Urinary bladder (tissue), 4 donors: ENCODE results near the gene FAM217A. TPM values are rescaled to one million over a fixed set of nuclear protein-coding genes. Genes with fewer than 3 reads are reported as not detected.
"Not testable (repeated sequence)": the region's sequence is repeated elsewhere in the genome, so short reads cannot be mapped to it uniquely, and the experiment has no call there.

Experiments
- DNase-seq: peaks from one replicate; pipeline ENCODE4 v3.0.0-alpha.2; 2015; ENCODE audit errors: extremely low spot score
- H3K27ac ChIP-seq: one replicate; pipeline ENCODE4 v1.5.1; 2013; ENCODE audit warnings: low read depth, mild to moderate bottlenecking, moderate library complexity
- H3K36me3 ChIP-seq: one replicate; pipeline ENCODE4 v1.6.1; 2013; ENCODE audit warnings: mild to moderate bottlenecking, moderate library complexity; ENCODE audit not compliant: insufficient read depth
- H3K4me1 ChIP-seq: one replicate; pipeline ENCODE4 v1.6.1; 2013; ENCODE audit warnings: mild to moderate bottlenecking, moderate library complexity; ENCODE audit not compliant: insufficient read depth
- H3K4me3 ChIP-seq: one replicate; pipeline ENCODE4 v1.5.1; 2013; ENCODE audit warnings: low read depth, low read length
- WGBS: extraction: QIAGEN DNeasy Blood & Tissue Kit; methylation state at CpG from one replicate; pipeline ENCODE4 v1.1.7; 2013; 5-methylcytosine and 5-hydroxymethylcytosine counted together
- polyA plus RNA-seq: library from polyadenylated mRNA; stranded (reverse); fragments of 200-250 nt; gene quantifications from one replicate; pipeline ENCODE4 v1.2.3, GENCODE V29; 2013
- total RNA-seq: library from RNA; depleted of rRNA; stranded (reverse); fragments of >200 nt; gene quantifications from one replicate; pipeline ENCODE4 v1.2.3, GENCODE V29; 2014
- donor health status: healthy with polysubstance abuse.
- donor health status: healthy.

FAM217A gene, protein sequence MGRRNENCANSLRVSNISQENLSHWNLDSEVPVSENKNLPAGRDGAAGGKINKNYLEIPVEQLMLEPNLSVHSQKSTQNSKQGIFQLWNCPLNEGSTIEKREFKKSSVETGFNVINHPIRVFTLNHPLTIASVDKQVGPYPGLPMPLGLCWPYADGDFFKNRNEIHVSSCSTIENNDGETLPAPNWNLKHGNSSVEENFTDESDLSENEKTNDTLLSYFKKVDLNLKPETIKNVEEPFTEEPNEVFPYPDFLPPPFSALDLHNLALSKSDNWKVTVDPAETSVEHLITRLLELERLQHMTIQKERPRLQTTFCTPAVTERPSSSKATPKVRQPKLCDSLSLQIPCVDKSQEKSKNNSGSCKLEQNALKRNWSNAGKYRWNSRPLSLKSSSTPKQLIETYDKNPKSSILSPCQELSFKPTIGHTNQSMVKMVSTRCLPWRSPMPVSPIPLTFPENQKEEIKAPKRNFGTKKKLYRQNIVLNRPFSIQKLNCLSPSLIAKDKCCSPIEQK
- not detected for total RNA-seq
- not detected for polyA plus RNA-seq

- Histone ChIP-seq H3K4me1 (peaks cover 1% of the 10 kb centered on the region), H3K36me3 (no peaks in the 10 kb centered on the region), H3K27ac (no peak within 1 kb of the TSS), H3K4me3 (no peak within 1 kb of the TSS)
- no peak for DNase-seq
- WGBS: 48% methylated on average over 91 of the region's 91 CpGs
Observed at GRCh38 chr6:4078691-4079471, at the start of gene FAM217A. FAM217A (minus strand) TSS chr6:4079137; CDS start chr6:4077414, 1,723 bp downstream.

DNA sequence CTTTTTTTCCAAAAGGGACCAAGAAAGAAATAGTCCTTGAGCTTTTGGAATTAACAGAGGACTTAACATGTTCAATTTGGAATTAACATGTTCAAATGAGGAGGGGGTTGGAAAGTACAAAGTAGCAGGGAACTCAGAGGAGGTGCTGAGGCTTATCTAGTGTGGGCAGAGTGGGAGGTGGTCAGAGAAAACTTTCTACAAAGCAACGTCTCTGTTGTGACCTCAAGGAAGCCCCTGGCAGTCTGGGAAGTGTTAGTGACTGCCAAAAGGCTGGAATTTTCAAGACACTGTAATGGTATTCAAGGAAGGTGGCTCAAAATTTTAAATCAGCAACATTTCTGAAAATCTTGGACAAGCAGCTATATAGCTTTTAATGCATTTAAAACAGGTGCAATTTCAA lies 49.1 kb upstream of the FAM217A start:
- Histone ChIP-seq H3K27ac (no peak overlapping the region), H3K36me3 (peaks cover 11% of the 10 kb centered on the region), H3K4me1 (no peaks in the 10 kb centered on the region), H3K4me3 (no peak overlapping the region)
- WGBS: 30% methylated on average over 1 of the region's 1 CpG
- no peak for DNase-seq

DNA sequence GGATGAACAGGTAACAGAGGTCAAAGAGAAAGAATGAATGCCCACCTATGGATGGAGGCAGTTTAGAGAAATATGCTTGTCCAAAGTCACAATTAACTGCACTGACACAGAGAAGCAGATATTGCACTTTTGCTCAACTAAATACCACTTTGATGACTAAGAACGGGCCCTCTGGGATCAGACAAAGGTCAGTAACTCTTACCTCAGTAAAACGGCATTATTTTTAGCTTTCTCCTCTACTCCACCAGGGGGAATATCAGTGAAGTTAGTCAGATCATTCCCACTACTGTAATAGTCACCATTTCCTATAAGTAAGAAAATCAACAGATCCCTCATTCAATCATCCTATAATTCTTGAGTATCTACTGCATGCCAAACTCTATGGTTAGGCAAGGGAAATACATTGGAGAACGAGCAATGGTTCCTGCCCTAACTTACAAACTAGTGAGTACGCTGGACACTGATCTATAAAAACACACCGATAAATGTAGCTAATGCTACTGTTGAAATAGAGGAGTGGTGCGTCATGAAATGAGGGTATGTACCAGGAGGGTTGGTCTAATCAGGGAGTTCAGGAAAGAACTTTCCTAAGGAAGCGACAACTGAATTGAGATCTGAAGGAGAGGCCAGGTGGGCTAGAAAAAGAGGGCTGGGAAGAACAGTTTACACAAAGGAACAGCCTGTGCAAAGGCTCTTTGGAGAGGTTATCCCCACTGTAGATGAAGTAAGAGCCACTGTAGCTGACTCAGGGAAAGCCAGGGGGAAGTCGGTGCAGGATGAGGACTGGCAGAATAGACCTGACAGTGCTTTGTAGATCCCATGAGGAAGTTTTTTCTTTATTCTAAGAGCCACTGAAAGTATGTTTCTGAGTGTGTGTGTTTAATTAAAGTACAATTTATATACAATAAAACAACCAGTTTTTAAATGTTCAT lies 47.3 kb upstream of the FAM217A start:
- Histone ChIP-seq H3K36me3 (peaks cover 11% of the 10 kb centered on the region), H3K4me1 (no peaks in the 10 kb centered on the region), H3K27ac (no peak overlapping the region), H3K4me3 (no peak overlapping the region)
- 73% methylated on average over 8 of the region's 8 CpGs for WGBS
- no peak for DNase-seq

DNA sequence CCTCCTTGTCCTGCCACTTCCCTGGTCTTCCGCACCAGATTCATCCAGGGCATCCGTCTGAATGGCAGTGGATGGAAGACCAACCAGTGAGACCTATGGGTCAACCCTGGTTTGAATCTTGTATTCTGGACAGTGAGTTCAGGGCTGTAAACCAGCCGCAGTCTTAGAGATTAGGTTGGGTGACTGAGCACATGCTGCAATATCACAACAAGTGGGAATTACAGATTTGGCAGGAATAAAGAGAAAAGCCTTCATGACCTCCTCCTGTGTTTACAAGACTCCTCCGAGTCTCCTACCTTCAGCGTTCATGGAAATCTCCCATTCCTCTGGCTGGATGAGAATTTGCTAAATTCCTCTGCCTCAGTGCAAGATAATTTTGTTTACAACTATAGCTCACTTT lies 46.6 kb upstream of the FAM217A start:
- DNase-seq: no peak
- 65% methylated on average over 5 of the region's 5 CpGs for WGBS
- peaks cover 12% of the 10 kb centered on the region for H3K36me3 ChIP-seq
- H3K4me1 ChIP-seq: no peaks in the 10 kb centered on the region
- no peak overlapping the region for H3K27ac ChIP-seq
- no peak overlapping the region for H3K4me3 ChIP-seq

GRCh38 chr6:4124351-4124750 lies 45.4 kb upstream of the FAM217A start:
- 36% methylated on average over 1 of the region's 1 CpG for WGBS
- H3K4me1 ChIP-seq: no peaks in the 10 kb centered on the region
- H3K36me3 ChIP-seq: peaks cover 7% of the 10 kb centered on the region
- no peak overlapping the region for H3K27ac ChIP-seq
- no peak for DNase-seq
- H3K4me3 ChIP-seq: no peak overlapping the region

- no peak for DNase-seq
- Histone ChIP-seq H3K27ac (no peak overlapping the region), H3K36me3 (peaks cover 10% of the 10 kb centered on the region), H3K4me1 (no peaks in the 10 kb centered on the region), H3K4me3 (no peak overlapping the region)
- 93% methylated on average over 4 of the region's 4 CpGs for WGBS
Observed at GRCh38 chr6:4115741-4116140, 36.8 kb upstream of the FAM217A start.

- H3K27ac ChIP-seq: no peak overlapping the region
- no peak overlapping the region for H3K4me3 ChIP-seq
- H3K4me1 ChIP-seq: no peaks in the 10 kb centered on the region
- WGBS: 90% methylated on average over 3 of the region's 3 CpGs
- H3K36me3 ChIP-seq: peaks cover 8% of the 10 kb centered on the region
- no peak for DNase-seq
Observed at GRCh38 chr6:4114123-4114522, 35.2 kb upstream of the FAM217A start.

- Histone ChIP-seq H3K4me1 (no peaks in the 10 kb centered on the region), H3K36me3 (peaks cover 8% of the 10 kb centered on the region), H3K27ac (no peak overlapping the region), H3K4me3 (no peak overlapping the region)
- no peak for DNase-seq
Observed at GRCh38 chr6:4113649-4114048, 34.7 kb upstream of the FAM217A start.

DNA sequence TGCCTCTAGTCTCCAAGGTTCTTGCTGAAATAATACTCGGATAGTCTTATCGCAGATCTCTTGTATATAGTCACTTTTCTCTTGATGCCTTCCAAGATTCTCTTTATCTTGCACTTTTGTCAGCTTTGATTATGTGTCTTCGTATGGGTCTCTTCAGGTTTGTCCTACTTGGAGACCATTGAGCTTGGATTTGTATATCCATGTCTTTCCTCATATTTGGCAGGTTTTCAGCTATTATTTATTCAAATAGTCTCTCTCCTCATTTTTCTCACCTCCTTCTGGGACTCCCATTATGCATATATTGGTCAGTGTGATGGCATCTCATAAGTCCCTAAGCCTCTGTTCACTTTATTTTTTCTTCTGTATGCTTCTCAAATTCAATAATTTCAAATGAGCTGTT lies 33.4 kb upstream of the FAM217A start:
- Histone ChIP-seq H3K36me3 (peaks cover 8% of the 10 kb centered on the region), H3K4me3 (no peak overlapping the region), H3K27ac (no peak overlapping the region), H3K4me1 (no peaks in the 10 kb centered on the region)
- 93% methylated on average over 3 of the region's 3 CpGs for WGBS
- DNase-seq: no peak

- H3K27ac ChIP-seq, H3K36me3 ChIP-seq, H3K4me1 ChIP-seq, H3K4me3 ChIP-seq, DNase-seq: not testable (repeated sequence)
- WGBS: 27% methylated on average over 4 of the region's 4 CpGs
Observed at GRCh38 chr6:4109363-4109815, 30.5 kb upstream of the FAM217A start.

GRCh38 chr6:4108561-4109093 lies 29.7 kb upstream of the FAM217A start:
- Histone ChIP-seq H3K27ac (no peak overlapping the region), H3K36me3 (no peaks in the 10 kb centered on the region), H3K4me1 (no peaks in the 10 kb centered on the region), H3K4me3 (no peak overlapping the region)
- WGBS: 71% methylated on average over 9 of the region's 9 CpGs
- no peak for DNase-seq

DNA sequence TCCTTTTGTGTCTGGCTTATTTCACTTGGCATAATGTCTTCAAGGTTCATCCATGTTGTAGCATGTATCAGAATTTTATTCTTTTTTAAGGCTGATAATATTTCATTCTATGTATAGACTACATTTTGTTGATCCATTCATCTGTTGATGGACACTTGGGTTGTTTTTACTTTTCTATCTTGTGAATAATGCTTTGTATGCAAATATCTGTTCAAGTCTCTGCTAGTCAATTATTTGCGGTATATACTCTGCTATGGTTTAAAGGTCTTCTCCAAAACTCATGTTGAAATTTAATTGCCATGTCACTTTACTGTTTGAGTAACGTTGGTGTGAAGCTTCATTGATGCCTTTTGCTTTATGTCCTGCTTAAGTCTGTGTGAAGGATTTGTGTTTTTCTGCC lies 28.9 kb upstream of the FAM217A start:
- 83% methylated on average over 2 of the region's 2 CpGs for WGBS
- H3K36me3 ChIP-seq: no peaks in the 10 kb centered on the region
- no peaks in the 10 kb centered on the region for H3K4me1 ChIP-seq
- H3K4me3 ChIP-seq: no peak overlapping the region
- DNase-seq: no peak
- H3K27ac ChIP-seq: no peak overlapping the region

GRCh38 chr6:4105980-4106536 lies 27.1 kb upstream of the FAM217A start:
- Histone ChIP-seq H3K27ac (no peak overlapping the region), H3K4me3 (no peak overlapping the region), H3K36me3 (no peaks in the 10 kb centered on the region), H3K4me1 (no peaks in the 10 kb centered on the region)
- no peak for DNase-seq
- 84% methylated on average over 4 of the region's 4 CpGs for WGBS
